Bronchial epithelial cell (primary cell): ENCODE data around the gene DERL3. TPM values are rescaled to one million over a fixed set of nuclear protein-coding genes. Genes with fewer than 3 reads are reported as not detected.

ENCODE experiments used
- DNase-seq: peaks from one replicate; pipeline ENCODE4 v3.0.0-alpha.2; 2010; ENCODE audit warnings: low read depth
- FAIRE-seq: peaks from 2 replicates; lab custom pipeline; 2011; peaks lifted over from hg19 to GRCh38; lab: Jason Lieb, UNC
- H3K27me3 ChIP-seq: 2 replicates; pipeline ENCODE4 v1.5.1; 2011; ENCODE audit warnings: low read length; ENCODE audit not compliant: control insufficient read depth, insufficient read depth
- H3K36me3 ChIP-seq: 2 replicates; pipeline ENCODE4 v1.5.1; 2011; ENCODE audit warnings: low read length; ENCODE audit not compliant: control insufficient read depth, insufficient read depth
- H3K4me3 ChIP-seq: 2 replicates; pipeline ENCODE4 v1.5.1; 2011; ENCODE audit warnings: mild to moderate bottlenecking, low read depth, low read length, control low read depth
- CTCF ChIP-seq: IDR thresholded peaks from 2 replicates; pipeline ENCODE4 v1.5.1; 2011; ENCODE audit warnings: mild to moderate bottlenecking, moderate library complexity, low read length, control low read depth, inconsistent platforms; ENCODE audit not compliant: insufficient read depth, severe bottlenecking
- total RNA-seq: library from RNA; depleted of rRNA; stranded (reverse); fragments of >200 nt; gene quantifications from 2 replicates; pipeline ENCODE4 v1.2.1, GENCODE V29; 2014

Gene DERL3
- total RNA-seq, 1 donor from 2014 or later, result 0.26 TPM

DNA sequence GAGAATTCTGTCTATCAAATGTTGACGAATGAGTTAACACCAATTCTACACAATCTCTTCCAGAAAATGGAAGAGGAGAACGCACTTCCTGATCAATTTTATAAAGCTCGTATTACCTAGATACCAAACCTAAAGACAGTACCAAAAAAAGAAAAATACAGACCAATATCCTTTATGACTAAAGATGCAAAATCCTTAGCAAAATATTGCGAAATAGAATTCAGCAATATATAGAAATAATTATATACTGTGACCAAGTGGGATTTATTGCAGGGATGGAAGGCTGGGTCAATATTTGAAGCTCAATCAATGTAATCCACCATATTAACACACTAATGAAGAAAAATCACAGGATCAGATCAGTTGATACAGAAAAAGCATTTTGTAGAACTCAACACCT, 26.4 kb downstream of the DERL3 start:
- TF ChIP-seq CTCF, result no peak
- Histone ChIP-seq H3K4me3 (no peak overlapping the region), H3K36me3 (peaks cover 13% of the 10 kb centered on the region), H3K27me3 (no peaks in the 10 kb centered on the region)
- DNase-seq (no peak), FAIRE-seq (no peak)

DNA sequence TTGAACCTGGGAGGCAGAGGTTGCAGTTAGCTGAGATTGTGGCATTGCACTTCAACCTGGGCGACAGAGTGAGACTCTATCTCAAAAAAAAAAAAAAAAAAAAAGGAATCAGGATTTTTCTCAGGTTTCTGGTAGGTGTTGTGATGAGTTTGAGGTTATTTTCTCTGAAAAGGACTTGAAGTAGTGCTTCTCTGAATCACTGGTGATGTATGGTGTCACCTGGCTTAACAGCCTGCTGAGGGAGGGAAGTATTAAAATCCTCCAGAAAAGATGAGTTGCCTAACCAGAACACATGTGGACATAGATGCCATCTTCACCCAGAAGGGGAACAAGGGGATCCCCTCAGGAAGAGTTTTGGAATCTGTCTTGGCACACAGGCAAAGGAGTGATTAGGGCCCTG, 32.0 kb downstream of the DERL3 start:
- no peak for FAIRE-seq
- no peak for DNase-seq
- Histone ChIP-seq H3K27me3 (no peaks in the 10 kb centered on the region), H3K36me3 (peaks cover 27% of the 10 kb centered on the region), H3K4me3 (no peak overlapping the region)
- TF ChIP-seq CTCF, result no peak

GRCh38 chr22:23804781-23805291, 34.0 kb downstream of the DERL3 start:
- Histone ChIP-seq H3K27me3 (no peaks in the 10 kb centered on the region), H3K4me3 (no peak overlapping the region), H3K36me3 (peaks cover 40% of the 10 kb centered on the region)
- DNase-seq (no peak), FAIRE-seq (no peak)
- TF ChIP-seq CTCF, result no peak

GRCh38 chr22:23803001-23803819, 35.6 kb downstream of the DERL3 start:
- no peak overlapping the region for H3K4me3 ChIP-seq
- DNase-seq (no peak), FAIRE-seq (no peak)
- H3K36me3 ChIP-seq, result peaks cover 45% of the 10 kb centered on the region
- TF ChIP-seq CTCF, result no peak
- H3K27me3 ChIP-seq, result no peaks in the 10 kb centered on the region

DNA sequence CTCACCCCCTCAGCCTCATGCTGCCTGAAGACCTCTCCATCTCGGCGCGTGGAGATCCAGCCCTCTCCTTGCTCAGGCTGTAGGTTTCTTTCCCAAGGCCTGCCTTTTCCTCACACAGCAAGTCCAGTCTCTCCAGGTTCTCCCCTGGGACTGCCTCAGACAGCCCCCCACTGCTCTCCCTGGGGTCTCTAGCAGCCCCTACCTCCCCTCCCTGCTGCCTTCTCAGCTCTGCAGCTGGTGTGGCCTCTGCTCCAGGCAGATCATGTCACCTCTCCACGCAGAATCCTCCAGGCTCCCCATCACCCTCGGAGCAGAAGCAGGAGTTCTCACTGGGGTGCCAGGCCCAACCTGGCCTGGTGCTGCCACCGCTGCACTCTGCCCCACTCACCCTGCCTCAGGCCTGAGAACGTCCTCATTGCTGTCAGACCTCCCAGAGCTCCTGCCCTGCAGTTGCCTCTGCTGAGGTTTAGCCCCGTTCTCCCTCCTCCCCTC, 36.9 kb downstream of the DERL3 start:
- H3K36me3 ChIP-seq, result peaks cover 45% of the 10 kb centered on the region
- H3K27me3 ChIP-seq, result no peaks in the 10 kb centered on the region
- no peak for DNase-seq
- no peak for FAIRE-seq
- no peak for TF ChIP-seq CTCF
- no peak overlapping the region for H3K4me3 ChIP-seq
